ENCODE results near the gene TSPAN6.

DNA sequence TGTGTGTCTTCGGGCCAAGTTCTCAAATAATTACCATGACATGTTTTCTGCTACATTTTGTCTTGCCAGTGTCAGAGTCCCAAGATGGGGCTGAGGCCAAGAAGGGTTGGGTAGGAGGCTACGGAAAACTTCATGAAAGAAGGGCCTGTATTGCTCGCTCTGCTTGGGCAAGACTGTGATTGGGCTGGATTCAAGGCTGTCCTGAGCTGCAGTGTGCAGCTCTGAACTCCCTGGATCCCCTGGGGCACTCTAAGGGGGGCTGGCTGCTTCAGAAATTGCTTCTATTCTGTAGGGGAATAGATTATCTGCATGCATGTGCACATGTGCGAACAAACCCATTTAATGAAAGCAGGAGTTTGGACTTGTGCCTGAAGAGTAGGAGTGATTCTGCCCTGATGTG lies 13.6 kb downstream of the TSPAN6 start:
- TF ChIP-seq, protein P1, sequence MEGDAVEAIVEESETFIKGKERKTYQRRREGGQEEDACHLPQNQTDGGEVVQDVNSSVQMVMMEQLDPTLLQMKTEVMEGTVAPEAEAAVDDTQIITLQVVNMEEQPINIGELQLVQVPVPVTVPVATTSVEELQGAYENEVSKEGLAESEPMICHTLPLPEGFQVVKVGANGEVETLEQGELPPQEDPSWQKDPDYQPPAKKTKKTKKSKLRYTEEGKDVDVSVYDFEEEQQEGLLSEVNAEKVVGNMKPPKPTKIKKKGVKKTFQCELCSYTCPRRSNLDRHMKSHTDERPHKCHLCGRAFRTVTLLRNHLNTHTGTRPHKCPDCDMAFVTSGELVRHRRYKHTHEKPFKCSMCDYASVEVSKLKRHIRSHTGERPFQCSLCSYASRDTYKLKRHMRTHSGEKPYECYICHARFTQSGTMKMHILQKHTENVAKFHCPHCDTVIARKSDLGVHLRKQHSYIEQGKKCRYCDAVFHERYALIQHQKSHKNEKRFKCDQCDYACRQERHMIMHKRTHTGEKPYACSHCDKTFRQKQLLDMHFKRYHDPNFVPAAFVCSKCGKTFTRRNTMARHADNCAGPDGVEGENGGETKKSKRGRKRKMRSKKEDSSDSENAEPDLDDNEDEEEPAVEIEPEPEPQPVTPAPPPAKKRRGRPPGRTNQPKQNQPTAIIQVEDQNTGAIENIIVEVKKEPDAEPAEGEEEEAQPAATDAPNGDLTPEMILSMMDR (IDR thresholded peaks at IDR 0.05; ENCODE audit: low read depth, low read length, missing input control) = no peak
- TF ChIP-seq TAF1 (conservative IDR thresholded peaks at IDR 0.05) = no peak
- TF ChIP-seq JUND (IDR thresholded peaks at IDR 0.05) = no peak
- no peak for TF ChIP-seq RXRA (IDR thresholded peaks at IDR 0.05)
- no peak for TF ChIP-seq FOXA1 (IDR thresholded peaks at IDR 0.05)

Measured in liver (tissue), 3 donors.